Fibroblast of gingiva (primary cell): Measurements from ENCODE around the gene DGCR8.

ENCODE experiments used
- DNase-seq: peaks from one replicate; pipeline ENCODE4 v3.0.0-alpha.2; 2011; ENCODE audit warnings: low read depth

The DGCR8 gene

DNA sequence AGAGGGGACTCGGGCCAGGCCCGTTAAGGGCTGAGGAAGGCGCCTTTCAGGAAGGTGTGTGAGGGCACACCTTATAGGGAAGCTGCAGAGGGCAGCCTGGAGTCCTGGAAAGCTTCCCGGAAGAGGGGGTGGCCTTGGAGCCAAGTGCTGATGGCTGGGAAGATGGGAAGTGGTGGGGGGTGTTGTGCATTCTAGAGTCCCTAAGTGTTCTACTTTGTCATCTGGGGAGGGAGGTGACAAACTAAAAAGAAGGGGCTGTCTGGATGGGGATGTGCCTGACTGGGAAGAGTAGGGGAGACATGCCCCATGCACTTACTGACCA lies 58.3 kb downstream of the DGCR8 start:
- DNase-seq, result no peak

DNA sequence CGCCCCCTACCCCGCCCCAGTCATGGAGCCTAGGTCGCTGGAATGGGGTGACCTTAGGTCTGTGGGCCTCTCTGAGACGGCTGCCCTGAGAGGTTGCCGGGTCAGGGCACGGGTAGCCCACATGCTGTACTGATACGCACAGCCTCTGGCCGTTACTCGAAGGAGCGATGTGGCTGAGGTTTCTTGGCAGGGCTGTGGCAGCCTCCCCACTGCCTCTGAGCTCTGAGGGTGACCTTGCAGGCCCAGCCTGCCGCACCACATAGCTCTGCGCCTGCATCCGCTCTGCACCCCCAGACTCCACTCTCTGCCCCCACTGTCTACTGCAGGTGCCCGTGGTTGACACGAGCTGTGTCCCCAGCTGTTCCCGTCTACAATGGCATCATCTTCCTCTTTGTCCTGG lies 58.8 kb downstream of the DGCR8 start:
- DNase-seq, result no peak

DNA sequence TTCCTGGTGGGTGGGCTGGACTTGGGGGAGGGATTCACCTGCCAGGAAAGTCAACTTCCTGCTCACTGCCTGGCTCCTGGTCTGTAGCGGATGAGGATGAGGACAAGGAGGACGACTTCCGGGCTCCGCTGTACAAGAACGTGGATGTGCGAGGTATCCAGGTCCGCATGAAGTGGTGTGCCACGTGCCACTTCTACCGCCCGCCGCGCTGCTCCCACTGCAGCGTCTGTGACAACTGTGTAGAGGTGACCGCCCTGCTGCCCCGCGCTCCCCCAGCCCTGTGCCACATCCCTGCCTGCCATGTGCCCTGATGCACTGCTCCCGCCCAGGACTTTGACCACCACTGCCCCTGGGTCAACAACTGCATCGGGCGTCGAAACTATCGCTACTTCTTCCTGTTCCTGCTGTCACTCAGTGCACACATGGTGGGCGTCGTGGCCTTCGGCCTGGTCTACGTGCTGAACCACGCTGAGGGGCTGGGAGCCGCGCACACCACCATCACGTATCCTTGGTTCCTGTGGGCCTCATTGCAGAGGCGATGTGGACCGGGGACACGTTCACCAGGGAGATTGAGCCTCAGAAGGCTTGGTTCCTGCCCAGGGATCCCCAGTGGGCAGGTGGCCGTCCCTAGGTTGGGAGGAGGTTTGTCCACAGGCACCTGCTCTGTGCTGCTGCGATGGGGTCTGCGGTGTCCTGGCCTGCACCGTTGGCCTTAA lies 59.5 kb downstream of the DGCR8 start:
- DNase-seq, result no peak

DNA sequence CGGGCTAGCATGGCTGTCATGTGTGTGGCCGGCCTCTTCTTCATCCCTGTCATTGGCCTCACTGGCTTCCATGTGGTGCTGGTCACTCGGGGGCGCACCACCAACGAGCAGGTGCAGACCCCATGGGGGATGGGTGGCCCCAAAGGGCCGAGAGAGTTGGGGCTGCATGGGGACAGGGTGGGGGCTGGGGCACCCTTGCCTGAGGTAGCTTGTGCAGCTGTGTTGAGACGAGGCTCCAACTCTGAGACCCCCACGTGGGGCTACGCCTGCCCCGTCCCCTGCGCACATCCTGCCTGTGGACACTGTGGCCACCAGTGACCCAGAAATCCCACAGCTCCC lies 60.0 kb downstream of the DGCR8 start:
- no peak for DNase-seq

DNA sequence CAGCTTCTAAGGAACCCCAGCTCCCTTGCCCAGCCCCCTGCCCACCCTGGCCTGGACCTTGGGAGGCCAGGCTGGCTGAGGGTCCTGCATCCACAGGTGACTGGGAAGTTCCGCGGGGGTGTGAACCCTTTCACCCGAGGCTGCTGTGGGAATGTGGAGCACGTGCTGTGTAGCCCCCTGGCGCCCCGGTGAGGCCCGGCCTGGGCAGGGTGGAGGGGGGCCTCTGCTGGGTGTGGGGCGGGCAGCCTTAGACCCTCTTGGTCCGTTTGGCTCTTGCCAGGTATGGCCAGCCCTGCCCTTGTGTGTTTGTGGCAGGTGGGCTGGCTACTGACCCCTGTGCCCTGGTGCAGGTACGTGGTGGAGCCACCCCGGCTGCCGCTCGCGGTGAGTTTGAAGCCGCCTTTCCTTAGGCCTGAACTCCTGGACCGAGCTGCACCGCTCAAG lies 60.5 kb downstream of the DGCR8 start:
- DNase-seq, result no peak

DNA sequence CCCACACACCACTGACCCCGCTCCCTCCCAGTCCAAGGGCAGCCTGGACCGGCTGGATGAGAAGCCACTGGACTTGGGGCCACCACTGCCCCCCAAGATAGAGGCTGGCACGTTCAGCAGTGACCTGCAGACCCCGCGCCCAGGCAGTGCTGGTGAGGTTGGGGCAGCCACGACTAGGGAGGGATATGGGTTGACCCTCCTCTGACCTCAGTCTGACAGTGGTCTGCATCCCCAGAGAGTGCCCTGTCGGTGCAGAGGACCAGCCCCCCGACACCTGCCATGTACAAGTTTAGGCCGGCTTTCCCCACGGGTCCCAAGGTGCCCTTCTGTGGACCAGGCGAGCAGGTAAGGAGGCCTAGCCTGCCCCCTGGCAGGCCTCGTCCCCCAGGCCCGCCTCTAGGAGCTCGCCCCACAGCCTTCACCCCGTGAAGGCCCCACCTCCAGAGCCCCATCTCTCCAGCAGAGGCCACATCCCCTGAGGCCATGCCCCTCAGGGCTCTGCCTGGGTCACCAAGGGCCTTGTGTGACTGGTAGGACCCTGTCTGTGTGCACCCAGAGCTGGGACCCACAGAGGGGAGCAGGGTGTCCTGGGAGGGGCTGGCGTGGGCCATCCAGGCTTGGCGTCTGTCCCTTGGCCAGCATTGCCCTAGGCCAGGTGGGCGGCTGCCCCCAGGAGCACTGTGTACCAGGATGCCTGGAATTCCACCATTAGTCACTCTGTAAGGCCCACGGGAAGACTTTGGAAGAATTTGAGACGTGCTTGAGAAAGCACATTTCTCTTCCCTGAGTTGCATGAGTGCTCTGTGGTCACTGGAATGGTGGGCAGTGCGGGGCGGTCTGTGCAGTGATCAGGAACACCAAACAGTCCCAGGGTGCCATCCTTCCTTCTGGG lies 61.4 kb downstream of the DGCR8 start:
- peak; percentile 69 for DNase-seq

DNA sequence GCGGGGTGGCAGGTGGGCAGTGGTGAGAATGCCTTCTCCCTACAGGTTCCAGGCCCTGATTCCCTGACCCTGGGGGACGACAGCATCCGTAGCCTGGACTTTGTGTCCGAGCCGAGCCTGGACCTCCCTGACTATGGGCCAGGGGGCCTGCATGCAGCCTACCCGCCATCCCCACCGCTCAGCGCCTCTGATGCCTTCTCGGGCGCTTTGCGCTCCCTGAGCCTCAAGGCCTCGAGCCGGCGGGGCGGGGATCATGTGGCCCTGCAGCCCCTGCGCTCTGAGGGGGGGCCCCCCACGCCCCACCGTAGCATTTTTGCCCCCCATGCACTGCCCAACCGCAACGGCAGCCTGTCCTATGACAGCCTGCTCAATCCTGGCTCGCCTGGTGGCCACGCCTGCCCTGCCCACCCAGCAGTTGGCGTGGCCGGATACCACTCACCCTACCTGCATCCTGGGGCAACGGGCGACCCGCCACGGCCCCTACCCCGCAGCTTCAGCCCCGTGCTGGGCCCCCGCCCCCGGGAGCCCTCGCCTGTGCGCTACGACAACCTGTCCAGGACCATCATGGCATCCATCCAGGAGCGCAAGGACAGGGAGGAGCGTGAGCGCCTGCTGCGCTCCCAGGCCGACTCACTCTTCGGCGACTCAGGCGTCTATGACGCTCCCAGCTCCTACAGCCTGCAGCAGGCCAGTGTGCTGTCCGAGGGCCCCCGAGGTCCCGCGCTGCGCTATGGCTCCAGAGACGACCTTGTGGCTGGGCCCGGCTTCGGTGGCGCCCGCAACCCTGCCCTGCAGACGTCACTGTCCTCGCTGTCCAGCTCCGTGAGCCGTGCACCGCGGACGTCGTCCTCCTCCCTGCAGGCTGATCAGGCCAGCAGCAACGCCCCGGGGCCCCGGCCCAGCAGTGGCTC lies 62.9 kb downstream of the DGCR8 start:
- DNase-seq, result no peak

DNA sequence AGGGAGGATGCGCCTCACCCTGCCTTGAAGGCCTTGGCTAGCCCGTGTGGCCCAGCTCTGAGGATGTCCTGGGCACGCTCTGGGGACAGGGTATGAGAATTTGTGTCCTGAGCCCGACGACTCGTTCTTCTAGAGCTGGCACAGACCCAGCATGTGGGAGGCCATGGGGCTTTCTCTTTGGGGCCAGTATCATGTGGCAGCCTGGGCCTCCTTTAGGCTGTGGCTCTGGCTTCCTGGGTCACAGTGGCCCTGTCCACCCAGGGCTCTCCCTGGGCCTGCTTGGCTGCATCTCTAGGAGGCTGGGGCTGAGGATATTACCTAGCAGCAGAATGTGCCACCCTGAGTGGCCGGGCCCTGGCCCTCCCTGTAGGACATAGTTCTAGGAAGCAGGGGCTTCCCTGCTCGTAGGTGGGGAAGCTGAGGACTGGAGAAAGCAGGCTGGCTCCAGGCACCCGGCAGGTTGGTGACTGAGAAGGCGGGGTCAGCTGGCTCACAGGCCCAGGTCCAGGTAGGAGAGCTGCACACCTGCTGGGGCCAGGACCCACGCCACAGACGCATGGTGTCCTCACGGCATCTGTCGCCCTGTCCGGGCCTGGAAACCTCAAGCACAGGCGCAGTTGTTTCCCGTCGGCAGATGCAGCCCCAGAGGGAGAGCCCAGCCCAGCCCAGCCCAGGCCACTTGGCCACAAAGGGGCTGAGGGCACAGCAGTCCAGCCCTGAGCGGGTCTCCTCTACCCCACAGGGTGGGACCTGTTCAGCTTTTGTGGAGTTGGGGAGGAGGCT lies 64.0 kb downstream of the DGCR8 start:
- no peak for DNase-seq

DNA sequence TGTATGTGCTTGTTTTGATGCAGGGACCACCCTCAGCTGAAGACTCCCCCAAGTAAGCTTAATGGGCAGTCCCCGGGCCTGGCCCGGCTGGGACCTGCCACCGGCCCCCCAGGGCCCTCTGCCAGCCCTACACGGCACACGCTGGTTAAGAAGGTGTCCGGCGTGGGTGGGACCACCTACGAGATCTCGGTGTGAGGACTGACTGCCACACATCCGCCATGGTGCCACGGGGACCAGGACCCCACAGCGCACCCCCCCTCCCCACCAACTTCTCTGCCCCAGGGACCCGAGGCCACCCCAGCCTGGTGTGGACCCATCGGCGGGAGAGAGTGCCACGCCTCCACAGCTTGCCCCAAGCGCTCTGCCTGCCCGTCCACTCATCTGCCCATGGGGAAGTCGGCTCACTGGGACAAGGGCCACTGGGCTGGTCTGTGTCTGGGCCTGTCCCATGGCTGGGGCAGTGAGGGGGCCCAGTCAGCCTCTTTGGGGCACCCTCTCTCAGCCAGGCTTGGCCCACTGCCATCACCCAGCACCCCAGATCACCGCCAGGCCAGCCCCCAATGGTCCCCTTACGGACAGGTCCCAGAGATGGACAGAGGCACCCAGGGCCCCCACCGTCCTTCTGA lies 65.3 kb downstream of the DGCR8 start:
- DNase-seq, result no peak

DNA sequence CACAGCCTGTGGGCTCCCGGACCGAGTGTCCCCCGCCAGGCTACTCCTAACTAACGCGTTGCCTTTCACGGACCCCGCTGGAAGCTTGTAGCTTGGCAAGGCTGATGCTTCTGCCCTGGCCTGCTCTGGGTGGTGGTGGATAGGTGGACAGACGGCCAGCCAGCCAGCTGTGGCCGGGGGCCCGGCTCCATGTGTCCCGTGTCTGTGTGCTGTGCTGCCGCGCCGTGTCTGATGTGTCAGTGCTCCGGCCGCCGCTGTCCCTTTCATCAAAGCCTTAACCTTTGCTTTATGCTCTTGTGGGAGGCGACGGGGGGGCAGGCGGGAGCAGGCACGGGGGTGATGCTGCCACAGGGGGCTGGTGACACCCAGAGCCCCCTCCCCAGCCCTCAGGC lies 65.8 kb downstream of the DGCR8 start:
- no peak for DNase-seq

DNA sequence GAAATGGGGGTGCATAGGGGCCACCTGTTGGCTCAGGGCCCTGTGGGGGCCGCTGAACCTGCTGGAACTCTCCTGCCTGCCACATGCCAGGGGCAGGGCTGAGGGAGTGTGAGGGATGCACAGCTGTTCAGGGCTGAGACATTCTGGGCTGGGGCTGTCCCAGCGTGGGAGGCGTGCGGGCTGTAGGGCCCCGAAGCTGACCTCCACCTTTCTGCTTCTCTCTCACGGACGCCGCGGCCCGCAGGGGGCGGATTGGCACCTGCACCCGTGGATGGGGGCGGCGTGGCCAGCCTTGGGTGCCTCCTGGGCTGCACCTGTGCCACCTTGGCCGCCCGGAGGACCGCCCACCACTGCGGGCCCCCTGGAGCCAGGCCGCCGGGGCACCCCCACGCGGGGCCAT lies 66.7 kb downstream of the DGCR8 start:
- DNase-seq, result no peak

DNA sequence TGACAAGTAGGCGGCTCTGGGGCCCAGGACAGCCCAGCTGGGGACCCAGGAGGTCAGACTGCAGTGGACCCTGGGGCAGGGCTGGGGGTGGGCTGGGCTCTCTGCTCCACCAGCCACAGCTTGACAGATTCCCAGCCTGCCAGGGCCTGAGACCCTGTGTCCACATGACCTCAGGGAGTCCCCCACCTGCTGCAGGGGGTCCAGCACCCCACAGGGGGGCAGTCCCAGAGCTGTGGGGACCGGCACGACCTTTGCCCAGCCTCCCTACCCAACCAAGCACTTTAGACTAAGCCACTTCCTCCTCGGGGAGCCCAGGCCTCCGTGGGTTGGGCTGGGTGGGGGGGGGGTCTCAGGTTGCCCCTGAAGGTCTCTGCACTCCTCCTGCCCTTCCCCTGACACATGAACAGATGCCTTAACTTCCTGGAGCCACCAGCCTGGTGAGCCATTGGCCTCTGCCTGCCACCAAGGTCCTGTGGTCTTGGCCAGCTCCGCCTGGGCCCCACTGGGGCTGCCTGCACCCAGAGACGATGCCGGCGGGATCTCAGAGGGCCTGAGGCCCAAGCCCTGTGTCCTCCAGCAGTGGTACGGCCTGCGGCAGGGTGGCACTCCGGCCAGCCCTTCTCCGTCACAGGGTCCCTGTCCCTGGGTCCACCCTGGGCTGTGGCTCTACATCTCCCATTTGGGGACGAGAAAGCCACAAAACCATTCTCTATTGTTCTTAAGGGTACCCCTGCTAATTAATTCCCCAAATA lies 67.4 kb downstream of the DGCR8 start:
- DNase-seq, result no peak

DNA sequence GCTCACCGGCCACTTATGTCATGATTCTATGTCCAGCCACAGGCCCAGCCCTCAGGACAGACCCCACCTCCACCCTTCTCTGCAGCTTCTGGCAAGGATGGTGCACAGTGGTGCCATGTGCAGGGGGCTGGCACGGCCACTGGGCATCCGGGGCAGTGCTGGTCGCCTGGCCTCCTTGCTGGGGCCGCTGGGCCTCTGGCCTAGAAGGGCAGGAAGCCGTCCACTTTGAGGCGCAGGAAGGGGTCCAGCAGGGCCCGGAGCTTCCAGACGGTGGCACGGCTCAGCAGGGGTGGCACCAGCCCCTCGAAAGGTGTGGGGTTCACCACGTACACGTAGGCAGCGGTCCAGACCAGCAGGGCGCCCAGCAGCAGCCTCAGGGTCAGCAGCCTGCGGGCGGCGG lies 68.4 kb downstream of the DGCR8 start:
- no peak for DNase-seq

DNA sequence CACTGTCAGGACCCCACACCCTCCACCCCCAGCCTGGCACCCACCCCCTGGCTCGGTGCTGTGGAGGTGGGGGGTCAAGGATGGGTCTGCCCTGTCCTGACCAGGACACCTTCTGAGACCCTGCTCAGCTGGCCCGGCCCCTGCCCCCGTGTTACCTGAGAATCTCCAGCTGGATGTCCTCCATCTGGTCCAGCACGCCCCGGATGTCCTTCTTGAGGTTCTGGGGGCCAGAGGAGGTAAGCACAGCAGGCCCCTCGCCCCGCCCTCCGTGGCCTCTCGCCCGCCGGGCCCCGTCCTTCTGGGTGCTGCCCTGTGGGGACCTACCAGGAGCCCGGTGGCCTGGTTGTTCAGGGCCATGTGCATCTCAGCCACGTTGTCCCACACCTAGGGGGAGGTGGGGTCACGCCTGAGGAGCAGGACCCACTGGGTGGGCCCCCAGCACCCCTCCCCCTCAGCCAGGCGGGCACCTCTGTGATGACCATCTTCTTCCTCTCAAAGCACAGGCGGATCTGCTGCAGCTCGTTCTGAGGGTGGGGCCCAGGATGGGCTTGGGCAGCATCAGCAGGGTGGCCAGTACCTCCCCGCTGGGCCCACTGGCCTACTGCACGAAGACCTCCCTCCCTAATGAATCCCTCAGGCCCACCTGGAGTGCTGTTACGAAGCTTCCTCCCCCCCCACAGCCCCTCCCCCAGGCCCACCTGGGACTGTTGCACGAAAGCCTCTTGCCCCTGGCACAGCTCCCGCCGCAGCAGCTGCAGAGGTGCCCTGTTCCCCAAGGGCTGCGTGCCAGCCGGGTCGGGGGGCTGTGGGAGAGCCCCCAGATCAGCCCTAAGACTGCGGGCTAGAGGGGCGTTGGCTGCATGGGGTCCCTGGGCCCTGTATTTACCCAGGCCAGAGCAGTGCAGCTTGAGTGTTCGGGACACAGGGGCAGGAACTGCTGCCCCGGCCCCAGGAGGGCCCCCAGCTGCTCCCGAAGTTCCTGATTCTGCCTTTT lies 69.5 kb downstream of the DGCR8 start:
- DNase-seq, result no peak

DNA sequence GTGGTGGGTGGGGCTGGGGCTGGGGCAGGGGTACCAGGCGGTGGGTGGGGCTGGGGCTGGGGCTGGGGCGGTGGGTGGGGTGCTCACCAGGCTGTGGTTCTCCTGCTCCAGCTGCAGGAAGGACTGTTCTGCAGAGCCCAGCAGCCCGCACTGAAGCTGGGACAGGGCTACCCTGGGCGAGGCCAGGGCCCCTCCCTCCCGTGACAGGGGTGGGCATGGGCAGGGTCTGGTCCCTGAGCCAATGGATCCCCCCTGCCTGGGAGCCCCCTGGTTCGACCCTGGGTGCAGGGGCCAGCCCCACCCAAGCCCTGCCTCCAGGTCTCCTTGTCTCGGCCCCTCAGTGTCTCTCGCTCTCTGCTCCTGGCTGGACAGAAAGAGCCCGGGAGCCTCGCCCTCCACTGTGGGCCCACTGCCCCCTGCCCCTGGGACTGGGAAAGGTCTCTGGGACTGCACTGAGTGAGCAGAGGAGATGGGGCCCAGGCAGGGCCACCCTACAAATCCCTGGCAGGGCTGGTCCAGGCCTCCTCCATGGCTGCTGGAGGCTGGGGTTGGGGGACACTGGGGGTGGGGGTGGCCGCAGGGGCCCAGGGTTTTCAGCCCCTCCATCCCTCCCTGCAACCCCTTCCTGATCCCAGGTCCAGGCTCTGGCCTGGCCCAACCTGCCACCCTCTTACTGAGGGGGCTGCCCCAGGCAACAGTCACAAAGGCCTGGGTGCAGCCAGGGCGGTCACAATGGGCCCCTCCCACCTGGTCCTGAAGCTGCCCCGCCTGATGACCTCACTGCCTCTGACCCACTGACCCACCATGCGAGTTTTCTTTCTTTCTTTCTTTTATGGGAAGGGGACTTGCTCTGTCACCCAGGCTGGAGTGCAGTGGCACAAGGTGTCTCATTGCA lies 70.6 kb downstream of the DGCR8 start, which contains the start of gene CCDC188:
CCDC188 (minus strand) TSS at position 675 of the 895 bp plus-strand sequence; CDS start at position 606, 69 bp downstream.
- no peak for DNase-seq

DNA sequence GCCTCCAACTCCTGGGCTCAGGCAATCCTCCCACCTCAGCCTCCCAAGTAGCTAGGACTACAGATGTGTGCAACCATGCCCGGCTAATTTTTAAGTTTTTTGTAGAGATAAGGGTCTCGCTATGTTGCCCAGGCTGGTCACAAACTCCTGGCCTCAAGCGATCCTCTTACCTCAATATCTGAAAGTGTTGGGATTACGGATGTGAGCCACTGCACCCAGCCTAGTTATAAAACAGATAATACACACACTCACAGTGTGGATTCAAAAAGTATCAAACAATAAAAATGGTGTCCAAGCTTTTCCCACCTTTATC lies 71.2 kb downstream of the DGCR8 start:
- DNase-seq, result no peak

DNA sequence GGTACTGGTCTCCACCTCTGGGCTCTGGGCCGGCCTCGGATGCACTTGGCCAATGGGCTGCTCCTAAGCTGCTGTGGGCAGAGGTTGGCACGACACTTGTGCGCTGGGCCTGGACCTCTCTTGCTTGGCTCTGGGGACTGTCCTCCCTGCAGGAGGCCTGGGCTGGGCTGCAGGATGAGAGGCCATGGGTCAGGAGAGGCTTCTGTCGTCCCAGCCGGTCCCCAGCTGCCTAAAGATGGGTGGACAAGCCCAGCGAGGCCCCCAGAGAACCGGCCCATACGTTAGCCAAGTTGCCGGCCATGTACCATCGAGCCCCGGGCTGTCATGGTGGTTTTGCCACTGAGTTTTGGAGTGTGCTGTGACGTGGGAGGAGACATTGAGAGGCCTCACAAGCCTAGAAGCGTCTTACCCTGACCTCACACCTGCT lies 72.4 kb downstream of the DGCR8 start:
- no peak for DNase-seq

DNA sequence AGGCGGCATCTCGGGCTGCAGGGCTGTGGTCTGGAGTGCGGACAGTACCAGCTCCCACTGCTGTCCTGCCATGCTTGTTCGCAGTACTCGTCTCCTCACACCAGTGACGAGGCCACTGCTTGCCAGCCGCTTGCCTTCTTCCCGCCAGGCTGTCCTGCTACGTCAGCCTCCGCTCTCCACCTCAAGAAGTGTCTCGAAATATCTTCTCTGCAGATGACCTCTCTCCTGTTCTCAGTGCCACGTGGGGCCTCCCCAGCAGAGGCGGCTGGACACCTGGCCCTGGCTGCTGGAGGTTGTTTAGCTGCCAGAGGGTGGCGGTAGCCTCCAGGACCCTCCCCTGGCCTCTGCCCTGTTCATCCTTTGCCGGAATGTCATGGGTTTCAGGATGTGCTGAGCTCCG lies 73.9 kb downstream of the DGCR8 start:
- DNase-seq, result peak; percentile 20
